ENCODE results near the gene C1orf116. TPM values are rescaled to one million over a fixed set of nuclear protein-coding genes. Genes with fewer than 3 reads are reported as not detected.

Gene C1orf116
- total RNA-seq, 2 donors from 2014 or later = 0.14 to 1.3 TPM

DNA sequence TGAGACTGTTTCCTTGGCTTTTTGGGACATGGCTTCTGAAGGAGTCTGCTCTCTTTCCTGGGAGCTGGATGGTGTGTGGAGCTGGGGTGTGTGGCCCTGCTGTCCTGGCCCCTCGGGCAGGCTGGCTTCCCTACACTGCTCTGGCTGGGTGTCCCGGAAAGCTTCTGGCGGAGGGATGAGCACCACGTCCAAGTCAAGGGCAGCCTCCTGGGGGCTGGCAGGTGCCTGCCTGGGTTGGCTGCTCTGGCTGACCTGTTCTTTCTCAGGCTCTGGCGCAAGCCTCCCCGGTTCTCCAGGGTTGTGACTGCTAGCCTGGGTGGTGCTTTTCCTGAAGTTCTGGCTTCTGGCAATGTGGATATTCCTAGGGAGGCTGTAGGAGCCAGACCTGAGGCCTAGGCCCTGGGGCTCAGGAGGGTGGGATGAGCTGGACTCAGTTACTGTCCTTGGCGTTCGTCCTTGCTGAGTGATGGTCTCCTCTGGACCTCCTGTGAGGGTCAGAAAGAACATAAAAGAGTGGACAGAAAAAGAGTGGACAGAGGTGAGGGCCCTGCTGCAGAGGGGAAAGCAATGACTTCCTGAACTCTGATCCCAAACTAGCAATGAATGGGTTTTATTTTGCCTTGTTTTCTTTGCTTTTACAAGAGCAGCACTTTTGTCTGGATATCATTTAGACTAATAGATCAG lies 9.4 kb downstream of the C1orf116 start:
- no peaks in the 10 kb centered on the region for H3K9me3 ChIP-seq
- no peak overlapping the region for H3K27ac ChIP-seq
- no peaks in the 10 kb centered on the region for H3K27me3 ChIP-seq (replicated peaks; ENCODE audit: insufficient read depth)
- no peak for ATAC-seq (ENCODE audit: insufficient number of reproducible peaks, low FRiP score, low read depth)
- no peak for DNase-seq (ENCODE audit: low spot score)
- peaks cover 17 to 34% of the 10 kb centered on the region in 2 donors for H3K4me1 ChIP-seq (ENCODE audit: control insufficient read depth in 1 of 2, low read depth in 2 of 2)
- no peak overlapping the region for H3K4me3 ChIP-seq
- TF ChIP-seq, protein P1, sequence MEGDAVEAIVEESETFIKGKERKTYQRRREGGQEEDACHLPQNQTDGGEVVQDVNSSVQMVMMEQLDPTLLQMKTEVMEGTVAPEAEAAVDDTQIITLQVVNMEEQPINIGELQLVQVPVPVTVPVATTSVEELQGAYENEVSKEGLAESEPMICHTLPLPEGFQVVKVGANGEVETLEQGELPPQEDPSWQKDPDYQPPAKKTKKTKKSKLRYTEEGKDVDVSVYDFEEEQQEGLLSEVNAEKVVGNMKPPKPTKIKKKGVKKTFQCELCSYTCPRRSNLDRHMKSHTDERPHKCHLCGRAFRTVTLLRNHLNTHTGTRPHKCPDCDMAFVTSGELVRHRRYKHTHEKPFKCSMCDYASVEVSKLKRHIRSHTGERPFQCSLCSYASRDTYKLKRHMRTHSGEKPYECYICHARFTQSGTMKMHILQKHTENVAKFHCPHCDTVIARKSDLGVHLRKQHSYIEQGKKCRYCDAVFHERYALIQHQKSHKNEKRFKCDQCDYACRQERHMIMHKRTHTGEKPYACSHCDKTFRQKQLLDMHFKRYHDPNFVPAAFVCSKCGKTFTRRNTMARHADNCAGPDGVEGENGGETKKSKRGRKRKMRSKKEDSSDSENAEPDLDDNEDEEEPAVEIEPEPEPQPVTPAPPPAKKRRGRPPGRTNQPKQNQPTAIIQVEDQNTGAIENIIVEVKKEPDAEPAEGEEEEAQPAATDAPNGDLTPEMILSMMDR (IDR thresholded peaks at IDR 0.05) = no peak
- no peaks in the 10 kb centered on the region for H3K36me3 ChIP-seq

DNA sequence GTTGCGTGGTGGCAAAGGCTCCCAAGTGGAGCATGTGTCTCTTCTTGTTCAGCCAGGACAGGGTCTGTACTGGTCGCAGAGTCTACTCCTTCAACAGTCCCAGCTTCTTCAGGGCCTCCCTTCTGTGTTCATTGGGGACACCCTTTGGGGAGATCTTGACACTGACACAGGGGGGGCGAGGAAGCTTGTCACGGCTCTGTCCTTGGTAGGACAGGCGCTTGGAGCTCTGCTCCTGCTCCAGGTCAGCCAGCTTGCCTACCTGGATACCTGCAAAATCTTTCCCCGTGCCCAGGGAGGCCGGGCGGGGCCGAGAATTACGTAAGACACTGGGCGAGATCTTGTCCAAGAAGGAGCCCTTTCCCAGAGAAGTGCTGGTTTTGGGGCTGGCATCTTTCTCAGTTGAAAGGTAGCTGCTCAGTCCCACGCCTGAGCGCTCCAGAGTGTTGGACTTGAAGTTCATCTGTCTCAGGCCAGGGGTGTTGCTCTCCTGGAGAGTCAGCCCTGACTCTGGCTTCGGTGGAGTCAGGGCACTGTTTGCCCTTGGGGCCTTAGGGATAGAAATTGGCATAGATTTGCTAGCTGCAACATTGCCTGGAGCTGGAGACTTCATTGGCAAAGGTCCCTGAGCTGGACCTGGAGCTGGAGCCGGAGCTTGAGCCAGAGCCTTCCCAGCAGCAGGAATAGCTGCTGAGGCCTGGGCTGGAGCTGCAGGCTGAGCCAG lies 10.5 kb downstream of the C1orf116 start:
- DNase-seq (ENCODE audit: low spot score) = no peak
- TF ChIP-seq, protein P1 (IDR thresholded peaks at IDR 0.05) = no peak
- Histone ChIP-seq H3K9me3 (no peaks in the 10 kb centered on the region), H3K27ac (no peak overlapping the region), H3K27me3 (replicated peaks; ENCODE audit: insufficient read depth) (no peaks in the 10 kb centered on the region), H3K36me3 (no peaks in the 10 kb centered on the region), H3K4me1 (ENCODE audit: control insufficient read depth in 1 of 2, low read depth in 2 of 2) (peaks cover 17 to 38% of the 10 kb centered on the region in 2 donors), H3K4me3 (no peak overlapping the region)
- no peak for ATAC-seq (ENCODE audit: insufficient number of reproducible peaks, low FRiP score, low read depth)

DNA sequence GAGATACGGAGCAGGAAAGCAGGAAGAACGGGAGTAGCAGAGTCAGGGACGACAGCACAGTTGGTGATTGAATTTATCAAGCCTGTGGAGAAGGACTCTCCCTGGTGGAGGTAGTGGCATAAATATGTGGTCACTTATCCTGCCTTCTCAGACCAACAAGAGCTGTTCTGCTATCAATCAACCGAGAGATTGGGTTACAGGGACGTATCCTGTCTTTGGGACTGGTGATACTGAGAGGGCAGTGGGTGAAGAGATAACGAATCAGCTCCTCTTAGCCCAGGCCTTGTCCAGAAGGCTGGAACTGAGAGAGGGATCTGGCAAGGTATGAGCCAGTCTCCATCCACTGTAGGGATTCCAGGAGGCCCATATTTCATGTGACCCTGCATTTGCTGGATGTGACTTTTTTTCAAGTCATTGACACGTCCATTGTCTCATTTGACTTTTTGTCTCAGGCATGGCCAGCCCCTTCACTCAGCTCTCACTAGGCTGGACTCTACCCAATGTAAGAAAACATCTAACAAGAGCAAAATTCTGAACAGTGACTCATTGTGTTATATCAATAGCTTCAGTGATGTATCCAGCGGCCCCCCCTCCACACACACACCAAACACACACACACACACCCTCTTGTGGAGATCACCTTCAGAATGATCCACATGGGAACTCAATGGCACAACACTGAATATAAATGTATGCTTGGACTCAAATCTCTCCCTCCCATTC lies 11.3 kb downstream of the C1orf116 start:
- Histone ChIP-seq H3K36me3 (no peaks in the 10 kb centered on the region), H3K27me3 (replicated peaks; ENCODE audit: insufficient read depth) (no peaks in the 10 kb centered on the region), H3K4me3 (no peak overlapping the region), H3K27ac (no peak overlapping the region), H3K4me1 (ENCODE audit: control insufficient read depth in 1 of 2, low read depth in 2 of 2) (peaks cover 16 to 34% of the 10 kb centered on the region in 2 donors), H3K9me3 (no peaks in the 10 kb centered on the region)
- DNase-seq (ENCODE audit: low spot score) (no peak), ATAC-seq (ENCODE audit: insufficient number of reproducible peaks, low FRiP score, low read depth) (no peak)
- TF ChIP-seq, protein P1 (IDR thresholded peaks at IDR 0.05) = no peak

DNA sequence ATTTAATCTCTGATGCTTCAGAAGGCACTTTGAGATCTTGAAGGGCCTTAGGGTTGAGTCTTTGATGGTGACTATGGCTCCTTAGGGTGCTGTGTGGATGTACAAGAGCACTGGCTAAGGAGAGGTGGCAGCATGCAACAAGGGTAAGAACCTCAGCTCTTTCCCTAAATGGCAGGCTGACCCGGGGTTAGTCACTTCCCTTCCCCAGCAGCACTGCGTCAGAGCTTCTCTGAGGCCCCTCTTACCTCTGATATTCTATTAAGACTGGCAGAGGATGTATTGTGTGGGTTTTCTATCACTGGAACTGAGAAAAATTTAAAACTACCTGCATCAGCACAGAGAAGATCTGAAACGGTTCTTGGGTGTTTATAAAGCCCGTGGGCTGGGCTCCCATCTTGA lies 11.8 kb downstream of the C1orf116 start:
- Histone ChIP-seq H3K36me3 (no peaks in the 10 kb centered on the region), H3K4me1 (ENCODE audit: control insufficient read depth in 1 of 2, low read depth in 2 of 2) (peaks cover 10 to 28% of the 10 kb centered on the region in 2 donors), H3K27me3 (replicated peaks; ENCODE audit: insufficient read depth) (no peaks in the 10 kb centered on the region), H3K9me3 (no peaks in the 10 kb centered on the region), H3K4me3 (no peak overlapping the region), H3K27ac (no peak overlapping the region)
- DNase-seq (ENCODE audit: low spot score) = no peak
- ATAC-seq (ENCODE audit: insufficient number of reproducible peaks, low FRiP score, low read depth) = no peak
- TF ChIP-seq, protein P1 (IDR thresholded peaks at IDR 0.05) = no peak
